RCC 7860 (cell line): ENCODE data around the gene PID1.

Experiments
- DNase-seq: peaks from one replicate; pipeline ENCODE4 v3.0.0-alpha.2; 2015; ENCODE audit warnings: low spot score
- FAIRE-seq: peaks from 2 replicates; lab custom pipeline; 2012; peaks lifted over from hg19 to GRCh38; lab: Jason Lieb, UNC

The PID1 gene

GRCh38 chr2:229173825-229174359 is 97.2 kb downstream of the PID1 start:
- FAIRE-seq (no peak), DNase-seq (no peak)

- DNase-seq (no peak), FAIRE-seq (no peak)
Measured at GRCh38 chr2:229170916-229171315, 100.2 kb downstream of the PID1 start.

GRCh38 chr2:229170171-229170570 is 100.9 kb downstream of the PID1 start:
- no peak for DNase-seq
- no peak for FAIRE-seq

- DNase-seq (no peak), FAIRE-seq (no peak)
Measured at GRCh38 chr2:229169751-229170150, 101.3 kb downstream of the PID1 start.

GRCh38 chr2:229164545-229165249 is 106.4 kb downstream of the PID1 start:
- DNase-seq, result peak; percentile 32

GRCh38 chr2:229163893-229164292 is 107.2 kb downstream of the PID1 start:
- DNase-seq (no peak), FAIRE-seq (no peak)

More at GRCh38 chr2:229164545-229165249, 106.4 kb downstream of the PID1 start:
- FAIRE-seq, result no peak

GRCh38 chr2:229162015-229162414 is 109.1 kb downstream of the PID1 start:
- DNase-seq, result no peak
- no peak for FAIRE-seq

- FAIRE-seq, result no peak
- DNase-seq, result no peak
Measured at GRCh38 chr2:229160984-229161383, 110.1 kb downstream of the PID1 start.

- no peak for DNase-seq
- FAIRE-seq, result no peak
Measured at GRCh38 chr2:229160180-229160579, 110.9 kb downstream of the PID1 start.

GRCh38 chr2:229159405-229159804 is 111.7 kb downstream of the PID1 start:
- no peak for DNase-seq

GRCh38 chr2:229154381-229154780 is 116.7 kb downstream of the PID1 start:
- peak; percentile 94 for DNase-seq
- peak; percentile 86 for FAIRE-seq

More at GRCh38 chr2:229159405-229159804, 111.7 kb downstream of the PID1 start:
- FAIRE-seq, result no peak

GRCh38 chr2:229153951-229154350 is 117.1 kb downstream of the PID1 start:
- peak; percentile 58 for FAIRE-seq
- DNase-seq, result peak; percentile 63

- no peak for FAIRE-seq
- DNase-seq, result peak; percentile 25
Measured at GRCh38 chr2:229153267-229153666, 117.8 kb downstream of the PID1 start.

- DNase-seq (no peak), FAIRE-seq (no peak)
Measured at GRCh38 chr2:229152674-229153073, 118.4 kb downstream of the PID1 start.

- FAIRE-seq, result no peak
- no peak for DNase-seq
Measured at GRCh38 chr2:229150317-229150716, 120.8 kb downstream of the PID1 start.

GRCh38 chr2:229141424-229142025 is 129.6 kb downstream of the PID1 start:
- peak; percentile 13 for DNase-seq
- FAIRE-seq, result peak; percentile 5

- no peak for FAIRE-seq
Measured at GRCh38 chr2:229137639-229138038, 133.4 kb downstream of the PID1 start.

GRCh38 chr2:229137066-229137465 is 134.0 kb downstream of the PID1 start:
- FAIRE-seq (no peak), DNase-seq (no peak)

More at GRCh38 chr2:229137639-229138038, 133.4 kb downstream of the PID1 start:
- DNase-seq, result no peak

GRCh38 chr2:229133155-229133772 is 137.8 kb downstream of the PID1 start:
- DNase-seq (peak; percentile 48), FAIRE-seq (no peak)

GRCh38 chr2:229132236-229132635 is 138.9 kb downstream of the PID1 start:
- no peak for FAIRE-seq
- DNase-seq, result no peak

GRCh38 chr2:229130522-229130921 is 140.6 kb downstream of the PID1 start:
- DNase-seq, result no peak
- no peak for FAIRE-seq
